Neural cell (in vitro differentiated cells): ENCODE data around the gene BRIP1. TPM values are rescaled to one million over a fixed set of nuclear protein-coding genes. Genes with fewer than 3 reads are reported as not detected.

Experiments
- H2AFZ ChIP-seq: fragments of 200-600, 300-800 bp; sonication (generic), shearing (Covaris generic); 2 replicates; pipeline ENCODE4 v1.6.0; 2014; ENCODE audit warnings: low read depth, mild to moderate bottlenecking, antibody characterized with exemption, low read length, moderate library complexity
- H3F3A ChIP-seq: fragments of 200-600 bp; shearing (Covaris generic); 2 replicates; pipeline ENCODE4 v1.6.1; 2016; ENCODE audit warnings: mild to moderate bottlenecking, moderate library complexity, mixed read lengths, antibody characterized with exemption, low read length; ENCODE audit not compliant: insufficient read depth, poor library complexity, severe bottlenecking
- H3K27ac ChIP-seq: fragments of 200-600, 300-800 bp; sonication (generic), shearing (Covaris generic); 2 replicates; pipeline ENCODE4 v1.5.1; 2014; ENCODE audit warnings: mild to moderate bottlenecking, low read length, moderate library complexity
- H3K27me3 ChIP-seq: fragments of 300-800, 200-600 bp; sonication (generic), shearing (Covaris generic); 2 replicates; pipeline ENCODE4 v1.6.0; 2014; ENCODE audit warnings: mild to moderate bottlenecking, low read depth, low read length, moderate library complexity; ENCODE audit not compliant: insufficient read depth
- H3K36me3 ChIP-seq: fragments of 300-800, 200-600 bp; sonication (generic), shearing (Covaris generic); 2 replicates; pipeline ENCODE4 v1.5.1; 2014; ENCODE audit warnings: mild to moderate bottlenecking, antibody characterized with exemption, low read length, moderate library complexity; ENCODE audit not compliant: insufficient read depth
- H3K4me2 ChIP-seq: fragments of 300-800, 200-600 bp; sonication (generic), shearing (Covaris generic); 2 replicates; pipeline ENCODE4 v1.6.0; 2014; ENCODE audit warnings: mild to moderate bottlenecking, low read length
- H3K4me3 ChIP-seq: fragments of 300-800, 200-600 bp; sonication (generic), shearing (Covaris generic); 2 replicates; pipeline ENCODE4 v1.5.1; 2014; ENCODE audit warnings: mild to moderate bottlenecking, low read length, moderate library complexity
- H3K79me2 ChIP-seq: fragments of 200-600 bp; shearing (Covaris generic); replicated peaks from 2 replicates; pipeline ENCODE4 v1.6.0; 2014; ENCODE audit warnings: mild to moderate bottlenecking, low read length, moderate library complexity; ENCODE audit not compliant: insufficient read depth
- H3K9ac ChIP-seq: fragments of 300-800, 200-600 bp; sonication (generic), shearing (Covaris generic); 2 replicates; pipeline ENCODE4 v1.6.1; 2016; ENCODE audit warnings: mild to moderate bottlenecking, low read length, mixed read lengths
- H3K9me2 ChIP-seq: fragments of 200-600 bp; shearing (Covaris generic); 2 replicates; pipeline ENCODE4 v1.6.1; 2016; ENCODE audit warnings: mild to moderate bottlenecking, low read length, mixed read lengths; ENCODE audit not compliant: insufficient read depth
- H3K9me3 ChIP-seq: fragments of 200-600, 300-800 bp; sonication (generic), shearing (Covaris generic); 2 replicates; pipeline ENCODE4 v1.6.1; 2016; ENCODE audit warnings: mild to moderate bottlenecking, mixed run types, low read length, moderate library complexity, mixed read lengths
- H4K20me1 ChIP-seq: fragments of 200-600 bp; shearing (Covaris generic); 2 replicates; pipeline ENCODE4 v1.6.1; 2016; ENCODE audit warnings: mild to moderate bottlenecking, mixed run types; ENCODE audit not compliant: insufficient read depth
- CTCF ChIP-seq: fragments of 450-650 bp; IDR thresholded peaks from 2 replicates; pipeline ENCODE4 v1.5.1; 2014; ENCODE audit warnings: antibody characterized with exemption, mild to moderate bottlenecking, moderate library complexity; ENCODE audit not compliant: poor library complexity, severe bottlenecking
- EP300 ChIP-seq: fragments of 450-650 bp; conservative IDR thresholded peaks from 2 replicates; pipeline ENCODE4 v1.6.1; 2014; ENCODE audit warnings: antibody characterized with exemption, mild to moderate bottlenecking, moderate library complexity; ENCODE audit not compliant: poor library complexity, severe bottlenecking
- EZH2 ChIP-seq: fragments of 200-600, 300-800 bp; shearing (Covaris generic), sonication (generic); IDR thresholded peaks from 2 replicates; pipeline ENCODE4 v1.6.1; 2014; ENCODE audit warnings: antibody characterized with exemption, low read length, borderline replicate concordance, mild to moderate bottlenecking; ENCODE audit not compliant: insufficient read depth, poor library complexity, severe bottlenecking
- MXI1 ChIP-seq: fragments of 450-650 bp; conservative IDR thresholded peaks from 2 replicates; pipeline ENCODE4 v1.6.1; 2014; ENCODE audit warnings: antibody characterized with exemption, mild to moderate bottlenecking; ENCODE audit not compliant: poor library complexity, severe bottlenecking
- POLR2AphosphoS5 ChIP-seq: IDR thresholded peaks from 2 replicates; pipeline ENCODE4 v1.6.1; 2012
- RAD21 ChIP-seq: fragments of 450-650 bp; conservative IDR thresholded peaks from 2 replicates; pipeline ENCODE4 v1.6.1; 2014; ENCODE audit warnings: antibody characterized with exemption, mild to moderate bottlenecking, moderate library complexity
- REST ChIP-seq: IDR thresholded peaks from 2 replicates; pipeline ENCODE4 v1.6.1; 2012; ENCODE audit warnings: borderline replicate concordance
- SMC3 ChIP-seq: fragments of 450-650 bp; conservative IDR thresholded peaks from 2 replicates; pipeline ENCODE4 v1.6.1; 2014; ENCODE audit warnings: antibody characterized with exemption, mild to moderate bottlenecking, moderate library complexity; ENCODE audit not compliant: poor library complexity
- TAF1 ChIP-seq: IDR thresholded peaks from 2 replicates; pipeline ENCODE4 v1.6.1; 2012; ENCODE audit warnings: low read depth
- polyA plus RNA-seq: library from polyadenylated mRNA; depleted of rRNA; stranded (reverse); fragments of >200 nt; gene quantifications from 2 replicates; pipeline ENCODE4 v1.2.3, GENCODE V29; 2014

Gene BRIP1
- polyA plus RNA-seq, 1 donor from 2014 or later, result 0.47 TPM

DNA sequence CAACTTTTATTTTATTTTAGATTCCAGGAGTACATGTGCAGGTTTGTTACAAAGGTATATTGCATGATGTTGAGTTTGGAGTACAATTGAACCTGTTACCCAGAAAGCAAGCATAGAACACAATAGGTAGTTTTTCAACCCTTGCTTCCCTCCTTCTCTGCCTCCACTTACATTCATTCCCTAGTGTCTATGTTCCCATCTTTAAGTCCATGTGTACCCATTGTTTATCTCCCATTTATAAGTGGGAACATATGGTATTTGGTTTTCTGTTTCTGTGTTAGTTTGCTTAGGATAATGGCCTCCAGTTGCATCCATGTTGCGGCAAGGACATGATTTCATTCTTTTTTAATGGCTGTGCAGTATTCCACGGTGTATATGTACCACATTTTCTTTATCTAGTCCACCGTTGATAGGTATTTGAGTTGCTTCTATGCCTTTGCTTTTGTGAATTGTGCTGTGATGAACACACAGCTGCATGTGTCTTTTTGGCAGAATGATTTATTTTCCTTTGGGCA lies 158.3 kb downstream of the BRIP1 start:
- Histone ChIP-seq H3K27me3 (no peaks in the 10 kb centered on the region), H3K4me3 (no peak overlapping the region), H3K9me2 (no peaks in the 10 kb centered on the region), H3K27ac (no peak overlapping the region), H3K4me2 (no peak overlapping the region), H3K9ac (no peak overlapping the region), H2AFZ (no peak overlapping the region), H3K36me3 (no peaks in the 10 kb centered on the region), H3F3A (no peaks in the 10 kb centered on the region), H4K20me1 (no peaks in the 10 kb centered on the region), H3K9me3 (no peaks in the 10 kb centered on the region), H3K79me2 (no peaks in the 10 kb centered on the region)
- TF ChIP-seq SMC3 (no peak), REST (no peak), RAD21 (no peak), EP300 (no peak), CTCF (no peak), MXI1 (no peak), TAF1 (no peak), EZH2 (no peak), POLR2AphosphoS5 (no peak)

DNA sequence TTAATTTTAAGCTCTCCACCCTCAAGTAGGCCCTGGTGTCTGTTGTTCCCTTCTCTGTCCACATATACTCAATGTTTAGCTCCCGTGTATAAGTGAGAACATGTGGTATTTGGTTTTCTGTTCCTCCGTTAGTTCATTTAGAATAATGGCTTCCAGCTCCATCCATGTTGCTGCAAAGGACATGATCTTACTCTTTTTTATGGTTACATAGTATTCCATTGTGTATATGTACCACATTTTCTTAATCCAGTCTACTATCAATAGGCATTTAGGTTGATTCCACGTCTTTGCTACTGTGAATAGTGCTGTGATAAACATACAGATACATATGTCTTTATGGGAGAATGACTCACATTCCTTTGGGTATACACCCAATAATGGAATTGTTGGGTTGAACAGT lies 160.9 kb downstream of the BRIP1 start:
- no peak overlapping the region for H3K4me3 ChIP-seq
- no peaks in the 10 kb centered on the region for H4K20me1 ChIP-seq
- H3K9me2 ChIP-seq, result no peaks in the 10 kb centered on the region
- TF ChIP-seq CTCF, result no peak
- no peak for TF ChIP-seq SMC3
- no peak for TF ChIP-seq RAD21
- no peak for TF ChIP-seq TAF1
- TF ChIP-seq REST, result no peak
- TF ChIP-seq EZH2, result no peak
- TF ChIP-seq MXI1, result no peak
- TF ChIP-seq EP300, result no peak
- TF ChIP-seq POLR2AphosphoS5, result no peak
- no peaks in the 10 kb centered on the region for H3F3A ChIP-seq
- H3K4me2 ChIP-seq, result no peak overlapping the region
- no peaks in the 10 kb centered on the region for H3K36me3 ChIP-seq
- no peak overlapping the region for H2AFZ ChIP-seq
- H3K27me3 ChIP-seq, result no peaks in the 10 kb centered on the region
- H3K9ac ChIP-seq, result no peak overlapping the region
- H3K27ac ChIP-seq, result no peak overlapping the region
- H3K79me2 ChIP-seq, result no peaks in the 10 kb centered on the region
- no peaks in the 10 kb centered on the region for H3K9me3 ChIP-seq
